Upper lobe of left lung (tissue), 4 donors: ENCODE results near the gene DLL1.
A peak's percentile ranks its signal among the peaks of the same experiment; 100 is the strongest.

ENCODE experiments used
- CTCF ChIP-seq, 6 experiments: fragments of 450-650 bp in 4 of 6; fragments of 200-600 bp in 2 of 6; sonication (generic) in 2 of 6; IDR thresholded peaks; one replicate each; pipeline ENCODE4 v1.5.1; 2016 to 2019; ENCODE audit warnings: antibody characterized with exemption in 6 of 6
- EP300 ChIP-seq, 4 donors: sonication (generic); formaldehyde crosslinking; IDR thresholded peaks; one replicate each; pipeline ENCODE4 v1.5.1; 2017; ENCODE audit warnings: antibody characterized with exemption in 4 of 4, control low read depth in 2 of 4
- POLR2A ChIP-seq, 4 donors: fragments of 450-650 bp; IDR thresholded peaks; one replicate each; pipeline ENCODE4 v1.5.1; 2016 to 2017; ENCODE audit warnings: antibody characterized with exemption in 4 of 4, mild to moderate bottlenecking in 2 of 4
- POLR2AphosphoS5 ChIP-seq, 2 donors: sonication (generic); formaldehyde crosslinking; IDR thresholded peaks; one replicate each; pipeline ENCODE4 v1.5.1; 2017; ENCODE audit warnings: antibody characterized with exemption in 2 of 2

DNA sequence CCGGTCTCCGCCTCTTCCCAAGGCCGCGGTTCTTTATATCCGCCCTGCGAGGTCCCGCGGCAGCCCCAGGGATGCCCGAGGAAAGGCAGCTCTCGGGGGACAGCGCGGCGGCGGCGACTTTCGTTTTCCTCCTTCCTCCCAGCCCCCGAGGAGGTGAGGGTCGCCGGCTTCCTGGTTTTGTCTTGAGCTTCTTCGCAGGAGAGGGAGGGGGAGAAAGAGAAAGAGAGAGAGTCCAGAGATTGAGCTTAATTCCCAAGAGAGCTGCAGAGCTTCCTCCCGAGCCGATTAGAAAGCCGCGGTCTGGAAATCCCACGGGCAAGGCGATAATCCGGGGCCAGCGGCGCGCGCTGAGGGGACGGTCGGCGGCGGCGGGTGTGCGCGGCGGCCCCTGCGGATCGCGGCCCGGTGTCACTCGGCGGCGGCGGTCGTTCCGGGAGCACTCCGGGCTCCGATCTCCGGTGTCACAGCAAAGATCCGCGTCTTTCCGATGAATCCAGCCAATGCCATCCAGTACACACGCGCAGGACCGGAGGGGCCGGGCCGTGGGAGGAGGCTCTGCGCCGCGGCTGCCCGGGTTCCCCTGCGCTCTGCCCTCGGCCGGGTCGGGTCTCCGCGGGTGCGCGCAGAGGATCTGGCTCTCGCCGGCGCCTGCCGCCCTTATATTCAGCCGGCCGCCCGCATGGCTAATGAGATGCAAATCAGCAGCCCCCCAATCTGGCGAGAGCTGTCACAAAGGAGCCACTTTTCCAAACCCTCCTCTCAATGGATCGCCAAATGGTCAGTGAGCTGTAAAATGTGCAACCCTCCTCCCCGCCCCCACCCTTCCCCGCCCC, at the start of gene DLL1:
- TF ChIP-seq POLR2A (IDR thresholded peaks at IDR 0.05) (peak in 2 of 4 donors; percentile 13 to 63), CTCF (IDR thresholded peaks at IDR 0.05) (no peak), POLR2AphosphoS5 (IDR thresholded peaks at IDR 0.05) (peak; percentile 48 to 58), EP300 (IDR thresholded peaks at IDR 0.05) (no peak)
